OCI-LY7 (cell line): ENCODE measurements around the gene MYCL. TPM values are rescaled to one million over a fixed set of nuclear protein-coding genes. Genes with fewer than 3 reads are reported as not detected.

Experiments
- BruUV-seq: library from RNA; stranded (reverse); fragments of 400-500 nt; replicated peaks from 2 replicates; lab custom pipeline; 2021; lab: Mats Ljungman, UMichigan
- CTCF ChIA-PET: fragments of 300-600 bp; sonication (Branson Sonifier 250); formaldehyde crosslinking; loops from one replicate; lab custom pipeline; 2022; ENCODE audit warnings: antibody characterized with exemption; ENCODE audit not compliant: unreplicated experiment; lab: Charles Lee
- POLR2A ChIA-PET: fragments of 300-600 bp; sonication (Branson Sonifier 250); formaldehyde crosslinking; loops from one replicate; lab custom pipeline; 2022; ENCODE audit warnings: antibody characterized with exemption; lab: Charles Lee
- DNase-seq: peaks from one replicate; pipeline ENCODE4 v3.0.0-alpha.2; 2015; ENCODE audit warnings: low spot score
- H2AFZ ChIP-seq: fragments of 200-600 bp; sonication (generic), shearing (Covaris generic); 2 replicates; pipeline ENCODE4 v1.6.1; 2014; ENCODE audit warnings: mild to moderate bottlenecking, antibody characterized with exemption, low read length, moderate library complexity
- H3K27ac ChIP-seq: fragments of 200-600 bp; sonication (generic); 2 replicates; pipeline ENCODE4 v1.5.1; 2014; ENCODE audit warnings: mixed run types, low read depth, mild to moderate bottlenecking, moderate library complexity, low read length, inconsistent platforms; ENCODE audit not compliant: poor library complexity, severe bottlenecking
- H3K36me3 ChIP-seq: fragments of 200-600 bp; sonication (generic); 2 replicates; pipeline ENCODE4 v1.6.1; 2014; ENCODE audit warnings: mild to moderate bottlenecking, antibody characterized with exemption, low read length, moderate library complexity, mixed read lengths; ENCODE audit not compliant: insufficient read depth
- H3K4me1 ChIP-seq: fragments of 200-600 bp; sonication (generic); 2 replicates; pipeline ENCODE4 v1.5.1; 2014; ENCODE audit warnings: mild to moderate bottlenecking, low read length; ENCODE audit not compliant: insufficient read depth, poor library complexity, severe bottlenecking
- H3K4me2 ChIP-seq: fragments of 200-600 bp; sonication (generic); 2 replicates; pipeline ENCODE4 v1.6.1; 2014; ENCODE audit warnings: mild to moderate bottlenecking, low read length
- H3K4me3 ChIP-seq: fragments of 200-600 bp; sonication (generic); 2 replicates; pipeline ENCODE4 v1.5.1; 2014; ENCODE audit warnings: mild to moderate bottlenecking, low read depth, low read length; ENCODE audit not compliant: poor library complexity, severe bottlenecking
- H3K79me2 ChIP-seq: fragments of 200-600 bp; sonication (generic); 2 replicates; pipeline ENCODE4 v1.6.1; 2016; ENCODE audit warnings: low read depth, mild to moderate bottlenecking, low read length, moderate library complexity, mixed read lengths; ENCODE audit not compliant: insufficient read depth
- H3K9me2 ChIP-seq: fragments of 200-600 bp; sonication (generic); 2 replicates; pipeline ENCODE4 v1.6.1; 2016; ENCODE audit warnings: mild to moderate bottlenecking, low read length, mixed read lengths; ENCODE audit not compliant: insufficient read depth
- H3K9me3 ChIP-seq: fragments of 200-600 bp; sonication (generic); 2 replicates; pipeline ENCODE4 v1.6.1; 2014; ENCODE audit warnings: mild to moderate bottlenecking, mixed run types, low read length, mixed read lengths
- H4K20me1 ChIP-seq: fragments of 200-600 bp; sonication (generic); 2 replicates; pipeline ENCODE4 v1.6.1; 2014; ENCODE audit warnings: mild to moderate bottlenecking, antibody characterized with exemption, low read length, moderate library complexity, mixed read lengths; ENCODE audit not compliant: insufficient read depth
- CTCF ChIP-seq: fragments of 200-600 bp; sonication (generic); conservative IDR thresholded peaks from 2 replicates; pipeline ENCODE4 v1.5.1; 2014; ENCODE audit warnings: mild to moderate bottlenecking, antibody characterized with exemption, low read length, moderate library complexity, mixed read lengths
- EZH2phosphoT487 ChIP-seq: fragments of 200-600 bp; sonication (generic); IDR thresholded peaks from 2 replicates; pipeline ENCODE4 v1.6.1; 2018; ENCODE audit warnings: low read depth, borderline replicate concordance, mild to moderate bottlenecking, mixed run types, antibody characterized with exemption, low read length, moderate library complexity, mixed read lengths
- intact Hi-C: fragments of 100-400 bp; cut with micrococcal nuclease; formaldehyde crosslinking; loops from one replicate; pipeline ENCODE4 v1.10.0; 2022; ENCODE audit not compliant: unreplicated experiment
- total RNA-seq, 2 experiments: library from RNA; depleted of rRNA in 1 of 2; stranded (reverse); fragments of >200 nt in 1 of 2; shearing (Covaris generic) in 1 of 2; gene quantifications; 2 replicates each; pipeline ENCODE4 v1.2.3, GENCODE V29; 2014 to 2022

MYCL gene
- total RNA-seq, 2 experiments from 2014 or later: 0.41 to 1.0 TPM

DNA sequence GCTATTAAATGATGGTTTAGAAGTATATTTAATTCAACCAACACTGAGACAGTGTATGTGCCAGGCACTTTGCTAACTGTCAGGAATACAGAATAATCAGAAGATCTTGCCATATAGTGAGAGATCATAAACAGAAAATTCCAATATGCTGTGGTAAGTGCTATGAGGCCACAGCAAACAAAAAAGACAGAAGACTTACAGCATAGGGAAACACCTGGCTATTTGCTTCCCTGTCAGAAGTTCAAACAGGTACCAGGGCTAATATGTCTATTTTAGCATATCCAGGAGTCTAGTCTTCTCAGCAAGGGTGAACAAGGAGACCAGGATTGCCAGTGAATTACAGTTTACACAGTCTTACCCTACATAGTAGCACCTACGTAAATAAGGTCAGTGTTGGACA, 48.8 kb downstream of the MYCL start:
- ChIA-PET CTCF (no interaction called here), POLR2A (interaction anchor here (1.0 kb wide), 1 partner anchor 9 kb away, joined by 3 read pairs; no protein-coding TSS in a partner anchor)
- H3K4me1 ChIP-seq: no peaks in the 10 kb centered on the region
- BruUV-seq: no TSS peak
- H3K36me3 ChIP-seq: peaks cover 44% of the 10 kb centered on the region
- H3K79me2 ChIP-seq: no peaks in the 10 kb centered on the region
- no peaks in the 10 kb centered on the region for H3K9me3 ChIP-seq
- H3K9me2 ChIP-seq: no peaks in the 10 kb centered on the region
- H2AFZ ChIP-seq: no peak overlapping the region
- no peak for TF ChIP-seq EZH2phosphoT487
- TF ChIP-seq CTCF: no peak
- H4K20me1 ChIP-seq: no peaks in the 10 kb centered on the region
- intact Hi-C loops: no loop called here
- H3K27ac ChIP-seq: no peak overlapping the region
- no peak overlapping the region for H3K4me3 ChIP-seq
- no peak overlapping the region for H3K4me2 ChIP-seq
- no peak for DNase-seq

DNA sequence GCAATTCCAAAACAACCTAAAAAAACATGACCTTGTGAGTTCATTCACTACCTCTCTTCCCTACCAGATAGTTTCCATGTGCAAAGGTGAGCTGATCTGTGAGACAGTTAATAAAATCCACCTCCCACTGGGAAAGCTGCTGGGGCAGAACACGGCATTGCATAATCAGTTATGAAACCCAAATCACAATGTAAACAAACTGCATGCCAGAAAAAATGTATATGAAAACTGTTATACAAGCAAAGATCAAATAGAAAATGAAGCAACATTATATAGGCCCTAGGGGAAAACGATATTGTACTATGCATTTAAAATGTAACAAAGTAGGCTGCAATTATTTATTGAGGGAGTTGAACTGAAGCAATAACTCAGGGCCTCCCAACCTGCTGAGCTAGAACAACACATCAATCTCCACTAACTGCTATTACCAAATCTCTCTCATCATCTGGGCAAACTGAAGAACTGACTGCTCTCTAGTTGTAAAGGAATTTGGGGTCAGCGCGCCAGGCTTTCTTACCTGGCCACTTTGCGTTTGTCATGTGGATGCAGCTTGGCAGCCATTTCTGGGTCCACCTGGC, 49.4 kb downstream of the MYCL start:
- H3K9me3 ChIP-seq: no peaks in the 10 kb centered on the region
- intact Hi-C loops: no loop called here
- H3K27ac ChIP-seq: no peak overlapping the region
- no peak for TF ChIP-seq CTCF
- TF ChIP-seq EZH2phosphoT487: no peak
- no peak overlapping the region for H3K4me3 ChIP-seq
- H3K79me2 ChIP-seq: no peaks in the 10 kb centered on the region
- no peaks in the 10 kb centered on the region for H3K4me1 ChIP-seq
- no TSS peak for BruUV-seq
- H4K20me1 ChIP-seq: no peaks in the 10 kb centered on the region
- no peak overlapping the region for H2AFZ ChIP-seq
- H3K9me2 ChIP-seq: no peaks in the 10 kb centered on the region
- H3K4me2 ChIP-seq: no peak overlapping the region
- H3K36me3 ChIP-seq: peaks cover 50% of the 10 kb centered on the region
- ChIA-PET POLR2A (interaction anchor here (1.0 kb wide), 1 partner anchor 10 kb away, joined by 3 read pairs; no protein-coding TSS in a partner anchor), CTCF (no interaction called here)
- no peak for DNase-seq

DNA sequence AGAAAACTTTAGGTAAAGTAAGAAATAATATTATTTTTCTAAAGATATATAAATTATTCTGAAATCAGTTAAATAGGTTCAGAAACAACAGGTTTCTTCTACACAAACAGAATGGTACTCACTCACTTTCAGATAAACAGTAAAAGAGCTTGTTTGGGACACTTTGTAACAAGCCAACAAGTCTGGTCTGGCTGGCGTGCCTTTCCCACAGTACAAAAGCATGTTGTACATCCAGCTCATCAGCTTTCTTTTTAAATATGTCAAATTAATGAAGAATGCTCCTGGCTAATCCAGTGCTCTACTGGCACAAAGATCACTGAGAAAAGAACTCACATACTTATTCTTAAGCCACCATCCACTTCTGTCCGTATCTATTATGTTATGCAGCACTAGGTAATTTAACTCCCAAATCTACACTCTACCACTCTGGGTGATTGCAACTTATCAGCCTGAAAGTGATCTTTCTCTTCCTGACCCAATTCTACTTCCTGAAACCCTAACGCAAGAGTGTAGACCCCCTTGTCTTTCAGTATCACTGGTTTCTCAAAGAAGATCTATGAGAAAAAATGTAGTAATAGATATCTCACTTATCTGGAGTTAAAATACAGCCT, 51.0 kb downstream of the MYCL start:
- no peaks in the 10 kb centered on the region for H3K9me2 ChIP-seq
- H3K4me3 ChIP-seq: no peak overlapping the region
- TF ChIP-seq EZH2phosphoT487: no peak
- TF ChIP-seq CTCF: no peak
- POLR2A ChIA-PET: interaction anchor here (0.6 to 1.3 kb wide), 4 partner anchors 25 to 336 kb away, joined by 3 to 5 read pairs (median 4); no protein-coding TSS in a partner anchor
- H3K79me2 ChIP-seq: no peaks in the 10 kb centered on the region
- peaks cover 53% of the 10 kb centered on the region for H3K36me3 ChIP-seq
- H3K4me2 ChIP-seq: no peak overlapping the region
- DNase-seq: no peak
- no peak overlapping the region for H2AFZ ChIP-seq
- no peaks in the 10 kb centered on the region for H4K20me1 ChIP-seq
- H3K27ac ChIP-seq: no peak overlapping the region
- CTCF ChIA-PET: interaction anchor here (0.7 kb wide), 1 partner anchor 28 kb away, joined by 4 read pairs; no protein-coding TSS in a partner anchor
- intact Hi-C loops: no loop called here
- H3K4me1 ChIP-seq: peaks cover 10% of the 10 kb centered on the region
- no peaks in the 10 kb centered on the region for H3K9me3 ChIP-seq
- BruUV-seq: no TSS peak
